HepG2 (cell line): ENCODE results near the gene UMOD. TPM values are rescaled to one million over a fixed set of nuclear protein-coding genes. Genes with fewer than 3 reads are reported as not detected.

Experiments used
- BATF2 ChIP-seq: sonication (generic); formaldehyde crosslinking; IDR thresholded peaks from 2 replicates; pipeline ENCODE4 v1.8.0; 2022; ENCODE audit warnings: mild to moderate bottlenecking, missing genetic modification reagents, moderate library complexity
- CC2D1A ChIP-seq: sonication (generic); formaldehyde crosslinking; IDR thresholded peaks from 2 replicates; pipeline ENCODE4 v1.8.1; 2023; ENCODE audit warnings: mild to moderate bottlenecking, missing genetic modification reagents
- CREB1 ChIP-seq, 2 experiments: fragments of 450-650 bp in 1 of 2; IDR thresholded peaks; 2 replicates each; pipeline ENCODE4 v1.6.1; 2016 to 2017; ENCODE audit warnings: control low read depth in 1 of 2, mild to moderate bottlenecking in 1 of 2, missing compliant biosample characterization in 1 of 2, missing genetic modification characterization in 1 of 2
- FOXO1 ChIP-seq: sonication (generic); formaldehyde crosslinking; IDR thresholded peaks from 2 replicates; pipeline ENCODE4 v1.4.0; 2020; ENCODE audit warnings: missing genetic modification reagents
- FOXP4 ChIP-seq: sonication (generic); formaldehyde crosslinking; IDR thresholded peaks from 2 replicates; pipeline ENCODE4 v1.4.0; 2020; ENCODE audit warnings: missing genetic modification reagents
- IKZF4 ChIP-seq: sonication (generic); formaldehyde crosslinking; IDR thresholded peaks from 2 replicates; pipeline ENCODE4 v1.5.1; 2020; ENCODE audit warnings: borderline replicate concordance, mild to moderate bottlenecking, low read depth, missing genetic modification reagents; ENCODE audit errors: not compliant biosample characterization
- KAT2B ChIP-seq: fragments of 150-350 bp; IDR thresholded peaks from 2 replicates; pipeline ENCODE4 v1.6.1; 2014; ENCODE audit warnings: low read depth, low read length, borderline replicate concordance
- NCOA1 ChIP-seq: sonication (generic); formaldehyde crosslinking; IDR thresholded peaks from 2 replicates; pipeline ENCODE4 v1.9.0; 2021; ENCODE audit warnings: missing genetic modification reagents
- NFKBIZ ChIP-seq: IDR thresholded peaks from 2 replicates; pipeline ENCODE4 v1.6.1; 2018; ENCODE audit warnings: missing genetic modification reagents, missing compliant biosample characterization
- NR0B2 ChIP-seq: sonication (generic); formaldehyde crosslinking; IDR thresholded peaks from 2 replicates; pipeline ENCODE4 v1.4.0; 2020; ENCODE audit warnings: mild to moderate bottlenecking, missing genetic modification reagents
- NRL ChIP-seq: sonication (generic); formaldehyde crosslinking; IDR thresholded peaks from 2 replicates; pipeline ENCODE4 v1.5.0; 2020; ENCODE audit warnings: missing genetic modification reagents, mild to moderate bottlenecking, moderate library complexity, borderline replicate concordance
- PBX2 ChIP-seq: IDR thresholded peaks from 2 replicates; pipeline ENCODE4 v1.6.1; 2016; ENCODE audit warnings: control low read depth
- RARG ChIP-seq: sonication (generic); formaldehyde crosslinking; IDR thresholded peaks from 2 replicates; pipeline ENCODE4 v1.4.0; 2020; ENCODE audit warnings: low read depth, mild to moderate bottlenecking, missing genetic modification reagents
- SALL2 ChIP-seq: sonication (generic); formaldehyde crosslinking; IDR thresholded peaks from 2 replicates; pipeline ENCODE4 v1.8.1; 2023; ENCODE audit warnings: mild to moderate bottlenecking, missing genetic modification reagents, inconsistent platforms
- ZBED4 ChIP-seq: sonication (generic); formaldehyde crosslinking; IDR thresholded peaks from 2 replicates; pipeline ENCODE4 v1.4.0; 2020; ENCODE audit warnings: missing genetic modification reagents, borderline replicate concordance
- ZKSCAN8 ChIP-seq: IDR thresholded peaks from 2 replicates; pipeline ENCODE4 v1.6.1; 2016; ENCODE audit warnings: borderline replicate concordance, missing genetic modification reagents, missing compliant biosample characterization
- ZMYM3 ChIP-seq: sonication (generic); formaldehyde crosslinking; IDR thresholded peaks from 2 replicates; pipeline ENCODE4 v1.5.1; 2020; ENCODE audit warnings: mild to moderate bottlenecking, missing genetic modification reagents
- ZNF12 ChIP-seq: sonication (generic); formaldehyde crosslinking; IDR thresholded peaks from 2 replicates; pipeline ENCODE4 v1.5.0; 2020; ENCODE audit warnings: missing genetic modification reagents
- ZNF124 ChIP-seq: sonication (generic); formaldehyde crosslinking; IDR thresholded peaks from 2 replicates; pipeline ENCODE4 v1.4.0; 2020; ENCODE audit warnings: missing genetic modification reagents
- ZNF382 ChIP-seq: sonication (generic); formaldehyde crosslinking; IDR thresholded peaks from 2 replicates; pipeline ENCODE4 v1.5.0; 2020; ENCODE audit warnings: missing genetic modification reagents, mild to moderate bottlenecking, borderline replicate concordance
- ZNF704 ChIP-seq: sonication (generic); formaldehyde crosslinking; IDR thresholded peaks from 2 replicates; pipeline ENCODE4 v1.8.1; 2023; ENCODE audit warnings: mild to moderate bottlenecking, inconsistent platforms, moderate library complexity, missing genetic modification reagents, borderline replicate concordance
- polyA plus RNA-seq, 8 experiments: library from polyadenylated mRNA; depleted of rRNA in 3 of 8; stranded (reverse) in 7 of 8; unstranded in 1 of 8; fragments of >200 nt; fragmentation: Illumina TruSeq in 4 of 8; extraction: Trizol in 4 of 8; gene quantifications; 2 replicates each; pipeline versions ENCODE4 v1.2.1 to v1.2.3, GENCODE V29; 2011 to 2016; ENCODE audit warnings: low read depth in 4 of 8, missing spikeins in 1 of 8, mixed read lengths in 1 of 8; ENCODE audit not compliant: insufficient read depth in 1 of 8
- total RNA-seq, 5 experiments: library from RNA; depleted of rRNA; stranded (reverse); fragments of >200 nt; fragmentation: Illumina TruSeq; extraction: Trizol; gene quantifications; 2 replicates each; pipeline ENCODE4 v1.2.3, GENCODE V29; 2016; ENCODE audit warnings: low read depth in 1 of 5

The UMOD gene
- total and polyA plus RNA-seq, 2 of the 13 experiments (the other 11 are each of a cell fraction or from before 2014, with no cell fraction given), result not detected

GRCh38 chr16:20399185-20399584 is 46.7 kb upstream of the UMOD start (continued):
- TF ChIP-seq PBX2 (0 out of 2 replicates have a peak, but pooled peaks have one; percentile 21), CREB1 (IDR thresholded peaks at IDR 0.05) (peak; percentile 29; the same call in 1 of the 2 replicates), CREB1 (CRISPR knock-in tag; IDR thresholded peaks at IDR 0.05) (no peak), BATF2 (no peak), NRL (CRISPR knock-in tag) (0 out of 2 replicates have a peak, but pooled peaks have one; percentile 25), ZNF12 (no peak), FOXO1 (0 out of 2 replicates have a peak, but pooled peaks have one; percentile 9), ZNF124 (CRISPR knock-in tag) (no peak), NCOA1 (no peak), NFKBIZ (CRISPR knock-in tag) (no peak), NR0B2 (CRISPR knock-in tag) (no peak), FOXP4 (CRISPR knock-in tag) (no peak), ZMYM3 (CRISPR knock-in tag) (peak; percentile 28; the same call in 1 of the 2 replicates), KAT2B (no peak), ZKSCAN8 (CRISPR knock-in tag) (no peak), SALL2 (no peak), ZNF704 (CRISPR knock-in tag) (no peak), ZNF382 (CRISPR knock-in tag) (no peak), ZBED4 (CRISPR knock-in tag) (no peak), IKZF4 (no peak), CC2D1A (CRISPR knock-in tag) (no peak), RARG (CRISPR knock-in tag) (no peak)
